GM12892 (cell line): Measurements from ENCODE around the gene CNDP1.
"Not testable (repeated sequence)": the region's sequence is repeated elsewhere in the genome, so short reads cannot be mapped to it uniquely, and the experiment has no call there.

ENCODE experiments used
- DNase-seq: peaks from one replicate; pipeline ENCODE4 v3.0.0; 2011; ENCODE audit not compliant: insufficient read length
- FAIRE-seq: peaks from 2 replicates; lab custom pipeline; 2011; peaks lifted over from hg19 to GRCh38; lab: Jason Lieb, UNC
- POLR2A ChIP-seq: IDR thresholded peaks from 2 replicates; pipeline ENCODE4 v1.6.1; 2011; ENCODE audit warnings: low read depth, low read length, control low read depth
- POLR2AphosphoS5 ChIP-seq: IDR thresholded peaks from 2 replicates; pipeline ENCODE4 v1.6.1; 2011; ENCODE audit warnings: low read depth, low read length, control low read depth
- TAF1 ChIP-seq: IDR thresholded peaks from 2 replicates; pipeline ENCODE4 v1.6.1; 2011; ENCODE audit warnings: low read depth, mild to moderate bottlenecking, control low read depth, low read length, borderline replicate concordance

CNDP1 gene

GRCh38 chr18:74496508-74497323 is 37.6 kb upstream of the CNDP1 start:
- DNase-seq = no peak
- peak; percentile 51 for FAIRE-seq

GRCh38 chr18:74497324-74497676 is 37.0 kb upstream of the CNDP1 start:
- TF ChIP-seq POLR2AphosphoS5 = no peak
- no peak for TF ChIP-seq TAF1
- no peak for TF ChIP-seq POLR2A
- DNase-seq = no peak
- peak; percentile 51 for FAIRE-seq

More at GRCh38 chr18:74496508-74497323, 37.6 kb upstream of the CNDP1 start:
- 0 out of 2 replicates have a peak, but pooled peaks have one; percentile 22 for TF ChIP-seq TAF1
- no peak for TF ChIP-seq POLR2AphosphoS5
- peak; percentile 55; the same call in 1 of the 2 replicates for TF ChIP-seq POLR2A

- DNase-seq (no peak), FAIRE-seq (peak; percentile 42)
- no peak for TF ChIP-seq POLR2AphosphoS5
- no peak for TF ChIP-seq TAF1
- no peak for TF ChIP-seq POLR2A
Observed at GRCh38 chr18:74497778-74498177, 36.5 kb upstream of the CNDP1 start.

GRCh38 chr18:74498712-74499627 is 35.3 kb upstream of the CNDP1 start:
- no peak for DNase-seq
- 0 out of 2 replicates have a peak, but pooled peaks have one; percentile 37 for TF ChIP-seq TAF1
- peak; percentile 63; the same call in 1 of the 2 replicates for TF ChIP-seq POLR2AphosphoS5
- 0 out of 2 replicates have a peak, but pooled peaks have one; percentile 38 for TF ChIP-seq POLR2A
- FAIRE-seq = peak; percentile 97

- DNase-seq = no peak
- TF ChIP-seq TAF1 = 0 out of 2 replicates have a peak, but pooled peaks have one; percentile 14
- TF ChIP-seq POLR2A = peak; percentile 39
- no peak for TF ChIP-seq POLR2AphosphoS5
- no peak for FAIRE-seq
Observed at GRCh38 chr18:74499633-74500032, 34.7 kb upstream of the CNDP1 start.

GRCh38 chr18:74500372-74500771 is 33.9 kb upstream of the CNDP1 start:
- TF ChIP-seq POLR2AphosphoS5 = no peak
- no peak for TF ChIP-seq POLR2A
- TF ChIP-seq TAF1 = no peak
- FAIRE-seq (no peak), DNase-seq (no peak)

GRCh38 chr18:74500774-74501173 is 33.5 kb upstream of the CNDP1 start:
- not testable (repeated sequence) for DNase-seq, FAIRE-seq

GRCh38 chr18:74501386-74501785 is 32.9 kb upstream of the CNDP1 start:
- FAIRE-seq (no peak), DNase-seq (no peak)
- TF ChIP-seq TAF1 (no peak), POLR2AphosphoS5 (no peak), POLR2A (no peak)

- TF ChIP-seq POLR2AphosphoS5 (no peak), POLR2A (no peak), TAF1 (no peak)
- no peak for FAIRE-seq
- no peak for DNase-seq
Observed at GRCh38 chr18:74503137-74503536, 31.2 kb upstream of the CNDP1 start.

GRCh38 chr18:74505776-74506175 is 28.5 kb upstream of the CNDP1 start:
- TF ChIP-seq POLR2A (no peak), TAF1 (no peak), POLR2AphosphoS5 (no peak)
- FAIRE-seq (no peak), DNase-seq (no peak)

- FAIRE-seq (no peak), DNase-seq (no peak)
- TF ChIP-seq POLR2AphosphoS5 = no peak
- no peak for TF ChIP-seq TAF1
- no peak for TF ChIP-seq POLR2A
Observed at GRCh38 chr18:74506448-74507084, 27.7 kb upstream of the CNDP1 start.

- FAIRE-seq = no peak
- DNase-seq = no peak
- TF ChIP-seq POLR2AphosphoS5 (no peak), TAF1 (no peak), POLR2A (no peak)
Observed at GRCh38 chr18:74507097-74507881, 27.0 kb upstream of the CNDP1 start.
